Heart right ventricle (tissue), 16 donors: ENCODE results near the gene PICK1. TPM values are rescaled to one million over a fixed set of nuclear protein-coding genes. Genes with fewer than 3 reads are reported as not detected.
"Not testable (repeated sequence)": the region's sequence is repeated elsewhere in the genome, so short reads cannot be mapped to it uniquely, and the experiment has no call there.

Experiments used
- ATAC-seq, 8 donors: fragments of 200-7000 bp; cut with Tn5 transposase; one replicate each; pipeline ENCODE4 v1.9.1; 2020; ENCODE audit warnings: mild to moderate bottlenecking in 8 of 8, moderate library complexity in 8 of 8, moderate number of reproducible peaks in 1 of 8
- DNase-seq, 2 donors: peaks; one replicate each; pipeline ENCODE4 v3.0.0-alpha.2; 2020
- H3K27ac ChIP-seq, 10 donors: fragments of 200-600 bp; sonication (generic) in 2 of 10; one replicate each; pipeline versions ENCODE4 v1.5.0 to v1.8.0; 2020 to 2022; ENCODE audit warnings: mild to moderate bottlenecking in 3 of 10
- H3K27me3 ChIP-seq, 7 donors: fragments of 200-600 bp; one replicate each; pipeline ENCODE4 v1.8.0; 2021 to 2022; ENCODE audit warnings: mild to moderate bottlenecking in 2 of 7
- H3K36me3 ChIP-seq, 9 donors: fragments of 200-600 bp; sonication (generic) in 1 of 9; one replicate each; pipeline versions ENCODE4 v1.5.0 to v1.8.0; 2020 to 2022; ENCODE audit warnings: mild to moderate bottlenecking in 2 of 9
- H3K4me1 ChIP-seq, 9 donors: fragments of 200-600 bp; sonication (generic) in 1 of 9; one replicate each; pipeline versions ENCODE4 v1.5.0 to v1.8.0; 2020 to 2022; ENCODE audit warnings: mild to moderate bottlenecking in 4 of 9
- H3K4me3 ChIP-seq, 10 donors: fragments of 200-600 bp; sonication (generic) in 2 of 10; one replicate each; pipeline versions ENCODE4 v1.5.0 to v1.8.0; 2020 to 2022; ENCODE audit warnings: mild to moderate bottlenecking in 7 of 10, moderate library complexity in 2 of 10
- H3K9me3 ChIP-seq, 11 donors: fragments of 200-600 bp in 10 of 11; sonication (generic) in 2 of 11; one replicate each; pipeline versions ENCODE4 v1.5.0 to v1.8.0; 2013 to 2022; ENCODE audit warnings: mild to moderate bottlenecking in 2 of 11, control low read depth in 1 of 11, moderate library complexity in 1 of 11
- WGBS, 2 donors: extraction: QIAGEN DNeasy Blood & Tissue Kit; methylation state at CpG; one replicate each; pipeline ENCODE4 v1.1.7; 2013; ENCODE audit warnings: inconsistent platforms in 1 of 2; 5-methylcytosine and 5-hydroxymethylcytosine counted together
- intact Hi-C, 10 donors: fragments of 100-400 bp; cut with DNase I; formaldehyde crosslinking; loops; one replicate each; pipeline versions ENCODE4 v1.11.1 to v1.14.2; 2022
- polyA plus RNA-seq, 2 donors: library from polyadenylated mRNA; stranded (reverse); fragments of 200-250 nt; gene quantifications; one replicate each; pipeline ENCODE4 v1.2.3, GENCODE V29; 2013
- total RNA-seq, 10 donors: library from RNA; stranded (reverse); fragmentation: NEBNext Ultra II Directional in 3 of 10; extraction: Animal tissue kit (Norgen Biotek cat#: 25700) in 3 of 10; gene quantifications; one replicate each; pipeline versions ENCODE4 v1.2.1 to v1.2.4, GENCODE V29; 2021 to 2023
- TF ChIP-seq, protein P1 (sequence below), 9 donors: fragments of 200-600 bp; sonication (generic) in 2 of 9; IDR thresholded peaks; one replicate each; pipeline versions ENCODE4 v1.5.0 to v1.8.0; 2021 to 2022; ENCODE audit warnings: antibody characterized with exemption in 9 of 9, mild to moderate bottlenecking in 5 of 9, moderate library complexity in 1 of 9
- donor health status: Arrhythmogenic right ventricular cardiomyopathy.
- donor health status: ischemic (EF 13 %, LVEDD 7.1; RV severe dilation, severe dysfunction).
- donor health status: healthy with polysubstance abuse.
- donor health status: DM: no; HTN: yes; CAD: no.
- donor health status: DM: no; HTN: no; CAD: no.
- donor health status: ischemic (EF 25% LVEDD 6.9; RV normal size, moderate dysfunction).
- donor health status: ischemic (EF 25% LVEDD 5.7; RV mildly dilated, moderate dysfunction).
- donor health status: healthy.
- donor health status: DM: yes; HTN: yes; CAD: no.
- donor health status: Ischemic cardiomyopathy.
- donor health status: ischemic (EF 35%, LVEDD 5.7; RV mildly dilated, moderate dysfunction).
- donor health status: nonischemic (EF 11% LVEDD 7.7; RV severe dilation, severe dysfunction).
- donor health status: DM: yes; HTN: yes; CAD: no.
- donor health status: PGD.
- donor health status: ischemic (EF 29% LVEDD 5.4; RV normal size, mild dysfunction).
- donor health status: nonischemic (EF 23%, LVEDD 6.1; RV moderate dilation, normal function).

Gene PICK1
- total and polyA plus RNA-seq, 12 donors: 17.4 to 32.9 (median 23.2) TPM

DNA sequence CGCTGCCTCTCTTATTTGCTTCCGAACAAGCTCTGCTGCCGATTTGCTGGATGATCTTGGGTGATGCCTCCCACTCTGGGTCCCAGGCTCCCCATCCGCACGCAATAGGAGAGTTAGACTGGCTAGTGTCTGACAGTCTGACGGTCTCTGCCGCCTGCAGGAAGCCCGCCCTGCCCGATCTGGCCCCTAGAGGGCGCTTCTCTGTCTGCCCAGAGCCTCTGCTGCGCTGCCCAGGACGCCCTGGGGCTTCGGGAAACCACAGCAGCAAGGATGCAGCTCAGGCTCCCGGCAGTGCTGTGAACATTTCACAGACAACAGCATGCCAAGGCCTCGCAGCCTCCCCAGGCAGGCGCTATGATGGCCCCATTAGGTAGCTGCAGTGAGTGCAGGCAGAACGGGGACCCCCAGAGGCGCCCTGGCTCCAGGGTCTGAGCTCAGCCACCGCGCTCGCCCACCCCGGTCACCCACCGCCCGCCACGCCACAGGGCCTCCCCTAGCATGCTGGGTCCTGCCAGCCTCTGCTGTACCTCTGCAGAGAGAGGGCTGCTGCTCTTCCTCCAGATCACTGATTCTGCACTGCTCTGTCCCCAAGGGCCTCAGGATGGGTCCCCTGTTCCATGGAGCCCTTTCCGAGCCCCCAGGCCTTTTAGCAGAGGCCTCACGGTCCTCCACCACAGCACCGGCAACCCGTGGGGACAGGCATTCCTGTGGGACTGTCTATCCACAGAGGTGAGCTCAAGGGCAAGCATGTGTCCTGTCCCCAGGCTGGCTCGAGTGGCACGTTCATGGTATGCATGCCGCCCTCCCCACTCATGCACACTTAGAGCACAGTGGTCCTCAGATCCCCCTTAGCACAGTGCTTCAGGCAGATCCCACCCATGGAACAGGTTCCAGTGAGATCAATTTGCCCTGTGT lies 57.5 kb downstream of the PICK1 start:
- ATAC-seq (peak; percentile 87 to 98 (median 94)), DNase-seq (peak; percentile 83 to 89)
- intact Hi-C loops: loop anchor here in 8 of 10 donors (5.0 to 10.0 kb wide), 9 partner anchors 48 to 240 kb away; partner anchors contain the start of gene MAFF (in 1 of the 8)
- 46 to 47% methylated on average over 32 of the region's 32 CpGs for WGBS, 2 donors
- Histone ChIP-seq H3K27me3 (no peaks in the 10 kb centered on the region), H3K36me3 (peaks cover 0 to 22% (median 0%) of the 10 kb centered on the region in 9 donors), H3K4me3 (no peak overlapping the region), H3K4me1 (peaks cover 0 to 12% (median 8%) of the 10 kb centered on the region in 9 donors), H3K27ac (no peak overlapping the region), H3K9me3 (no peaks in the 10 kb centered on the region)
- TF ChIP-seq, protein P1, sequence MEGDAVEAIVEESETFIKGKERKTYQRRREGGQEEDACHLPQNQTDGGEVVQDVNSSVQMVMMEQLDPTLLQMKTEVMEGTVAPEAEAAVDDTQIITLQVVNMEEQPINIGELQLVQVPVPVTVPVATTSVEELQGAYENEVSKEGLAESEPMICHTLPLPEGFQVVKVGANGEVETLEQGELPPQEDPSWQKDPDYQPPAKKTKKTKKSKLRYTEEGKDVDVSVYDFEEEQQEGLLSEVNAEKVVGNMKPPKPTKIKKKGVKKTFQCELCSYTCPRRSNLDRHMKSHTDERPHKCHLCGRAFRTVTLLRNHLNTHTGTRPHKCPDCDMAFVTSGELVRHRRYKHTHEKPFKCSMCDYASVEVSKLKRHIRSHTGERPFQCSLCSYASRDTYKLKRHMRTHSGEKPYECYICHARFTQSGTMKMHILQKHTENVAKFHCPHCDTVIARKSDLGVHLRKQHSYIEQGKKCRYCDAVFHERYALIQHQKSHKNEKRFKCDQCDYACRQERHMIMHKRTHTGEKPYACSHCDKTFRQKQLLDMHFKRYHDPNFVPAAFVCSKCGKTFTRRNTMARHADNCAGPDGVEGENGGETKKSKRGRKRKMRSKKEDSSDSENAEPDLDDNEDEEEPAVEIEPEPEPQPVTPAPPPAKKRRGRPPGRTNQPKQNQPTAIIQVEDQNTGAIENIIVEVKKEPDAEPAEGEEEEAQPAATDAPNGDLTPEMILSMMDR (IDR thresholded peaks at IDR 0.05): peak; percentile 87 to 98 (median 95)

DNA sequence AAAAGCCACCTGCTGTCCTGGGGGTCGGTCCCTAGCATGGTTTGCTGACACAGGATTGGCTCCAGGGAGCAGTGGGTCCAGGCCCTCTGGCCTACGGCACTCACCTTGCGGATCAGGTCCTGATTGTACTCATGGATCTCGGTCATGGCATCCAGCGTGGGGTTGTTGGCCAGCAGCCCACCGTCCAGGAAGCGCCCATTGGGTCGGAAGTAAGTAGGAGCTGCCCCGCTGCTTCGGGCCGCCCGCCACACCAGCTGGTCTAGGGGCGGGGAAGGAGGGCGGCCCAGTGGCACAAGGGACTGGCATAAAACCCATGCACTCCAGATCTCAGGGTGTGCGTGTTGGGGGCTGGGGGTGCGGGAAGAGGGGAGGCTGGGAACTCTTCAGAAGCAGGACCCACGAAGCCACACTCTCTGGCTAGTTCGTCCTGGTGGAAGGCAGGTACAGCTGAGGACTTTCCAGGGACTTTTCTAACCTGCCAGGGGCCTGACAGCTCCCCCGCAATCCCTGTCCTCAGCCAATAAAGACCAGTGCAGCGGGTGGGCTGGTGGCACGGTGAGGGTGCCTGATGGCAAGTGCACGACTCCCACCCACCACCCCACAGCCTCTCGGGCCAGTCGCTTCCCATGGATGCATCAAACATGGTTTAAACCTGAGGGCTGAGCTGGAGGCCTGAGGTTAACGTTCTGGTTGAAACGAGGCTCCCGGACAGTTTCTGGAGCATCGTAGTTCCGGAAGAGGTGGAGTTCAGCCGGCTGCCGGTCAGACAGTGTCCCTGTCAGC lies 58.4 kb downstream of the PICK1 start:
- Histone ChIP-seq H3K9me3 (no peaks in the 10 kb centered on the region), H3K27ac (no peak overlapping the region), H3K27me3 (no peaks in the 10 kb centered on the region), H3K4me3 (no peak overlapping the region), H3K36me3 (peaks cover 0 to 22% (median 0%) of the 10 kb centered on the region in 9 donors), H3K4me1 (peaks cover 0 to 12% (median 8%) of the 10 kb centered on the region in 9 donors)
- TF ChIP-seq, protein P1 (IDR thresholded peaks at IDR 0.05): no peak
- WGBS, 2 donors: 97% methylated on average over 31 of the region's 31 CpGs
- no peak for DNase-seq
- intact Hi-C loops: loop anchor here in 8 of 10 donors (5.0 to 10.0 kb wide), 6 partner anchors 49 to 239 kb away; partner anchors contain the start of gene MAFF (in 1 of the 8)
- peak in 1 of 8 donors; percentile 4 for ATAC-seq

DNA sequence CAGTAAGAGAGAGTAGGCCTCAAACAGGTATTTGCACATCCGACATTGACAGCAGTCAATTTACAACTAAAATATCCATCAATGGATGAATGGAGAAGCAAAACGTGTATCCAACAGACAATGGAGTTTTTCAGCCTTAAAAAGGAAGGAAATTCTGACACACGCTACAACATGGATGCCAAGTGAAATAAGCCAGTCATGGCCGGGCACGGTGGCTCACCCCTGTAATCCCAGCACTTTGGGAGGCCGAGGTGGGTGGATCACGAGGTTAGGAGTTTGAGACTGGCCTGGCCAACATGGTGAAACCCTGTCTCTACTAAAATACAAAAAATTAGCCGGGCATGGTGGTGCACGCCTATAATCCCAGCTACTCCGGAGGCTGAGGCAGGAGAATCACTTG lies 60.4 kb downstream of the PICK1 start:
- peaks cover 0 to 18% (median 0%) of the 10 kb centered on the region in 9 donors for H3K36me3 ChIP-seq
- H3K27me3 ChIP-seq, DNase-seq, H3K9me3 ChIP-seq, H3K4me3 ChIP-seq, H3K27ac ChIP-seq, ATAC-seq: not testable (repeated sequence)
- peaks cover 0 to 12% (median 8%) of the 10 kb centered on the region in 9 donors for H3K4me1 ChIP-seq
- 89% methylated on average over 10 of the region's 10 CpGs for WGBS, 2 donors
- intact Hi-C loops: loop anchor here in 8 of 10 donors (5.0 to 10.0 kb wide), 6 partner anchors 47 to 237 kb away; partner anchors contain the start of gene MAFF (in 1 of the 8)

DNA sequence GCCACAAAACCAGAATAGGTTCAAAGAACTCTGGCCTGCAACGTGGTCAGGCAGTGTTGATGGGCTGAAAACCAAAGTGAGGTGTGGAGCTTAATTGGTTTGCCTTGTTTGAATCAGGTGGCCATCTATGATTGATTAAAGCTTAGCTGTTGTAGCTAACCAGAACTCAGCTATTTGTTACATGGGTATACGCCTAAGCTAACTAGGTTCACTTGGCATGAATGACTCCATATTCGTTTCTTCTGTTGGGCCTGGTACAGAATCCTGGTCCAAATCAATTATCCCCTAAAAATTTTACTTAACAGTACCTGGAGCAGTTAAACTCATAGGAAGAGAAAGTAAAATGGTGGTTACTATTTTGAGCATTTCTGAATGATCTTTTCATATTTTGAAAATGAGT lies 61.0 kb downstream of the PICK1 start:
- Histone ChIP-seq H3K9me3 (no peaks in the 10 kb centered on the region), H3K36me3 (peaks cover 0 to 16% (median 0%) of the 10 kb centered on the region in 9 donors), H3K27ac (no peak overlapping the region), H3K27me3 (no peaks in the 10 kb centered on the region), H3K4me3 (no peak overlapping the region), H3K4me1 (peaks cover 0 to 12% (median 8%) of the 10 kb centered on the region in 9 donors)
- ATAC-seq (no peak), DNase-seq (no peak)
- WGBS, 2 donors: 90 to 96% methylated on average over 3 of the region's 3 CpGs
- TF ChIP-seq, protein P1 (IDR thresholded peaks at IDR 0.05): no peak
- intact Hi-C loops: loop anchor here in 8 of 10 donors (5.0 to 10.0 kb wide), 6 partner anchors 47 to 237 kb away; partner anchors contain the start of gene MAFF (in 1 of the 8)

DNA sequence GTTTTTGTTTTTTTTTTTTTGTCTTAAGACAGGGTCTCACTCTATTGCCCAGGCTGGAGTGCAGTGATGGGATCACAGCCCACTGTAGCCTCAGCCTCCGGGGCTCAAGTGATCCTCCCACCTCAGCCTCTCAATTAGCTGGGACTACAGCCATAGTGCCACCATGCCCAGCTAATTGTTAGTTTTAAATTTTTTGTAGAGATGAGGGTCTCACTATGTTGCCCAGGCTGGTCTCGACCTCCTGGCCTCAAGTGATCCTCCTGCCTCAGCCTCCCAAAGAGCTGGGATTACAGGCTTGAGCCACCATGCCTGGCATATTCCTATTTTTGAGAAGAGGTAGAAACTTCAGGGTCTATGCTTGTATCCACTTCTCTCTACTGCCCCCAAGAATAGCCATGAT lies 61.5 kb downstream of the PICK1 start:
- peaks cover 0 to 15% (median 0%) of the 10 kb centered on the region in 9 donors for H3K36me3 ChIP-seq
- not testable (repeated sequence) for ATAC-seq, H3K9me3 ChIP-seq, H3K27me3 ChIP-seq, H3K4me3 ChIP-seq, H3K27ac ChIP-seq, DNase-seq
- 95 to 97% methylated on average over 2 of the region's 2 CpGs for WGBS, 2 donors
- peaks cover 0 to 12% (median 8%) of the 10 kb centered on the region in 9 donors for H3K4me1 ChIP-seq
- intact Hi-C loops: loop anchor here in 8 of 10 donors (5.0 to 10.0 kb wide), 6 partner anchors 46 to 236 kb away; partner anchors contain the start of gene MAFF (in 1 of the 8)
